ENCODE results near the gene HSD17B10. TPM values are rescaled to one million over a fixed set of nuclear protein-coding genes. Genes with fewer than 3 reads are reported as not detected.

HSD17B10 gene
- total and polyA plus RNA-seq, 7 experiments from 2014 or later, result 23.9 to 129 (median 47.1) TPM

DNA sequence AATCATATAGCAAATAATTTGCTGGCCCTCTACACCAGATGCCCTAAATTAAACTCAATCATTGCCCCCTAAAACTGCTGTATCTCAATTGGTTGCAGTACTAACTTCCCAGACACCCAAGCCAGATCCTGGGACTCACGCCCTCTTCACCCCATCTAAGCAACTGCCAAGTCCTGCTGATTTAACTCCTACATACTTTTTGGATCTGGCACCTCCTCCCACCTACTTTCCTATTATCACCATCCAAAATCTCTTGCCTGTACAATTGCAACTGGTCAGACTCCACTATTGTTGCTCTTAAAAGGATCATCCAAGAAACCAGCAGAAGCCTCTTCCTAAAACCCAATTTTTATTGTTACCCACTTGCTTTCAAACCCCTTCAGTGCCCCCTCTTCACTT is 4.7 kb upstream of the HSD17B10 start:
- Mint-ChIP-seq H3K4me1 (peaks cover 10 to 48% (median 23%) of the 10 kb centered on the region in 7 donors), H3K27ac (no peak overlapping the region), H3K27me3 (peaks cover 0 to 6% (median 4%) of the 10 kb centered on the region in 5 donors), H3K9me3 (no peaks in the 10 kb centered on the region), H3K36me3 (peaks cover 0 to 3% (median 0%) of the 10 kb centered on the region in 5 donors), H3K4me3 (no peak overlapping the region)
- ChIA-PET CTCF (no interaction called here), POLR2A (no interaction called here)
- DNase-seq (no peak), ATAC-seq (no peak)
- Histone ChIP-seq H3K4me3 (ENCODE audit: low read length) (no peak overlapping the region), H3K9me3 (ENCODE audit: control insufficient read depth in 2 of 3, low read length in 3 of 3) (no peaks in the 10 kb centered on the region), H3K4me1 (ENCODE audit: control insufficient read depth in 2 of 2, insufficient read depth in 2 of 2, low read length in 2 of 2) (peaks cover 0 to 11% of the 10 kb centered on the region in 2 donors), H3K36me3 (ENCODE audit: control insufficient read depth in 2 of 3, insufficient read depth in 3 of 3, low read length in 3 of 3) (no peaks in the 10 kb centered on the region), H3K27ac (ENCODE audit: low read depth, low read length) (no peak overlapping the region), H3K27me3 (ENCODE audit: control insufficient read depth in 2 of 2, insufficient read depth in 2 of 2, low read length in 2 of 2) (no peaks in the 10 kb centered on the region)
- intact Hi-C loops (cut with micrococcal nuclease), result loop anchor here in 1 of 2 donors (5.0 kb wide), 1 partner anchor 37 kb away; no protein-coding TSS in a partner anchor

DNA sequence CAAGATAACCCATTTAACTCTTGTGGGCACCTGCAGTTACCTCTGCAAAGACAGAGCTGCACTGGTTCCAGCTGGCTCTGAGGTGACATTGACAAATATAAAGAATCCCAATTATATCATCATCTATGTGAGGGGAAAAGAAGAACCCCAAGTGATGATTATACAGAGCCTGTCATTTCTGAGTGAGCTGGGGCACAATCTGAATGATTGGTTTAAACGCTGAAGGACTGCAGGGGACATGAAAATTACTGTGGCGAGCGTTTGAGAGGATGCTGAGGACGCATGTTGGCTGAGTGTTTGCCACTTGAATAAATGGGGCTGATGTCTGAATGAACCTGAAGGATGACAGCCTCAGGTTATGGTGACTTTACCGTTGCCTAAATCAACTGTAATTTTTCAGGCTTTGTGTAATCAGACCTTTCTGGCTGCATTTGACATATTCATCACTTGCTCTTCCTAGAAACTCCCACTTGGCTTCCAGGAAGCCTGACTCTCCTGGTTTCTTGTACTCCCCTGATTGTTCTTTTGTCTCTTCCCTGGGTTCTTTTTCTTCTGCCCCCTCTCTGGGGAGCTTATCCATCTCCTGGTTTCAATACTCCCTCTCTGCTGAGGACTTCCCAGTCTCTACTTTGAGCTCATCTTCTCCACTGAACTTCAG is 4.1 kb upstream of the HSD17B10 start:
- H3K27me3 ChIP-seq (ENCODE audit: control insufficient read depth in 2 of 2, insufficient read depth in 2 of 2, low read length in 2 of 2), result no peaks in the 10 kb centered on the region

DNA sequence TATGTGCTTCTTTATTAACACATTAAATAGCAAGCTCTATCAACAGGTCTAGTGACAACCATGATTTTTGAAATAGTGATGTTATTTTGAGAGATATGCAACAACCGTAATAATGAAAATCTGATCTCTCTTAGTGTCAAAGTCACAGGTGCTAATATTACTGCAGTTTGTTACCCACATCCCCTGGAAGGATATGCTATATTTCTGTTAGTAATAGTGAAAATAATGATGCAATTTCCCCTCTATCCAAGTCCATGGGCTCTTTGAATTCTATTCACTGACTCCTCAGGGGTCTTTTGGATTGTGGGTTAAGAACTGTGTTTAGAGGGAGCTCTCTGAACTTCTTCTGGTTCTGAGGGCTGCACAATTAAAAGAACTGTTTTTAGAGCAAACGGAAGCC is 3.0 kb upstream of the HSD17B10 start:
- peaks cover 0 to 6% (median 4%) of the 10 kb centered on the region in 5 donors for H3K27me3 Mint-ChIP-seq
- Histone ChIP-seq H3K4me1 (ENCODE audit: control insufficient read depth in 2 of 2, insufficient read depth in 2 of 2, low read length in 2 of 2) (peaks cover 0 to 16% of the 10 kb centered on the region in 2 donors), H3K9me3 (ENCODE audit: control insufficient read depth in 2 of 3, low read length in 3 of 3) (no peaks in the 10 kb centered on the region), H3K27ac (ENCODE audit: low read depth, low read length) (no peak overlapping the region), H3K4me3 (ENCODE audit: low read length) (no peak overlapping the region), H3K36me3 (ENCODE audit: control insufficient read depth in 2 of 3, insufficient read depth in 3 of 3, low read length in 3 of 3) (peaks cover 0 to under 1% (median 0%) of the 10 kb centered on the region in 3 experiments), H3K27me3 (ENCODE audit: control insufficient read depth in 2 of 2, insufficient read depth in 2 of 2, low read length in 2 of 2) (no peaks in the 10 kb centered on the region)
- no peak overlapping the region for H3K4me3 Mint-ChIP-seq
- peaks cover 0 to 4% (median 0%) of the 10 kb centered on the region in 5 donors for H3K36me3 Mint-ChIP-seq
- ChIA-PET CTCF (interaction anchor here (0.8 to 3.0 kb wide), 3 partner anchors 15 to 136 kb away, joined by 3 to 10 read pairs (median 6); partner anchors contain the start of genes RIBC1 and SMC1A), POLR2A (interaction anchor here (3.6 kb wide), 1 partner anchor 14 kb away, joined by 20 read pairs; the partner anchor contains the start of genes RIBC1 and SMC1A)
- H3K4me1 Mint-ChIP-seq, result peaks cover 11 to 50% (median 25%) of the 10 kb centered on the region in 7 donors
- intact Hi-C loops (cut with micrococcal nuclease), result loop anchor here in 1 of 2 donors (5.0 kb wide), 1 partner anchor 35 kb away; no protein-coding TSS in a partner anchor
- no peak for DNase-seq
- no peaks in the 10 kb centered on the region for H3K9me3 Mint-ChIP-seq
- ATAC-seq, result no peak
- no peak overlapping the region for H3K27ac Mint-ChIP-seq

More for the DNA sequence above, 4.1 kb upstream of the HSD17B10 start:
- Histone ChIP-seq H3K9me3 (ENCODE audit: control insufficient read depth in 2 of 3, low read length in 3 of 3) (no peaks in the 10 kb centered on the region), H3K4me1 (ENCODE audit: control insufficient read depth in 2 of 2, insufficient read depth in 2 of 2, low read length in 2 of 2) (peaks cover 0 to 16% of the 10 kb centered on the region in 2 donors), H3K27ac (ENCODE audit: low read depth, low read length) (no peak overlapping the region), H3K4me3 (ENCODE audit: low read length) (no peak overlapping the region), H3K36me3 (ENCODE audit: control insufficient read depth in 2 of 3, insufficient read depth in 3 of 3, low read length in 3 of 3) (no peaks in the 10 kb centered on the region)
- Mint-ChIP-seq H3K27me3 (peaks cover 0 to 6% (median 4%) of the 10 kb centered on the region in 5 donors), H3K9me3 (no peaks in the 10 kb centered on the region), H3K4me3 (no peak overlapping the region), H3K27ac (no peak overlapping the region), H3K36me3 (peaks cover 0 to 3% (median 0%) of the 10 kb centered on the region in 5 donors), H3K4me1 (peaks cover 11 to 49% (median 25%) of the 10 kb centered on the region in 7 donors)
- POLR2A ChIA-PET, result no interaction called here
- no peak for DNase-seq
- no peak for ATAC-seq
- CTCF ChIA-PET, result no interaction called here
- intact Hi-C loops (cut with micrococcal nuclease), result loop anchor here in 1 of 2 donors (5.0 kb wide), 1 partner anchor 36 kb away; no protein-coding TSS in a partner anchor

DNA sequence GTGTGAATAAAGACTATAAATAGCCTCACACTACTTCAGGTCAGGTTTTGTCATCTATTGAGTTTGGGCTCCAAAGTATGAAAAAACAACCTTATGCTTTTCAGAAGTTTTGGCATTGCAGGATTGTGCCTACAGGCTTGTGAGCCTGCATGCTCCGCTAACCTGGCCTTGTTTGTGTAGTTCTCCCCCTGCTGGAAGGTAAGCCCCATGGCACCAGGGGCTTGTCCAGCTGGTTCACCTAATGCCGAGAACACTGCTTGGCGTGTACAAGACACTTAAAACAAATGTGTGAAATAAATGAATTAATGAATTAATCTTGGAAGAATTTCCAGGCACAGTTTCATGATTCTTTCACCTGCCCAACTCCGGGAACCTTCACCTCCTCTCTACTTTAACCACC is 1.8 kb upstream of the HSD17B10 start:
- H3K27ac Mint-ChIP-seq, result peak overlapping the region in 1 of 9 donors; percentile 38
- Histone ChIP-seq H3K4me1 (ENCODE audit: control insufficient read depth in 2 of 2, insufficient read depth in 2 of 2, low read length in 2 of 2) (peaks cover 0 to 13% of the 10 kb centered on the region in 2 donors), H3K4me3 (ENCODE audit: low read length) (no peak overlapping the region), H3K27ac (ENCODE audit: low read depth, low read length) (no peak overlapping the region), H3K9me3 (ENCODE audit: control insufficient read depth in 2 of 3, low read length in 3 of 3) (no peaks in the 10 kb centered on the region), H3K27me3 (ENCODE audit: control insufficient read depth in 2 of 2, insufficient read depth in 2 of 2, low read length in 2 of 2) (no peaks in the 10 kb centered on the region), H3K36me3 (ENCODE audit: control insufficient read depth in 2 of 3, insufficient read depth in 3 of 3, low read length in 3 of 3) (peaks cover 0 to 13% (median 0%) of the 10 kb centered on the region in 3 experiments)
- intact Hi-C loops (cut with micrococcal nuclease), result loop anchor here (1.0 to 5.0 kb wide), 4 partner anchors 34 to 151 kb away; no protein-coding TSS in a partner anchor
- POLR2A ChIA-PET, result interaction anchor here (3.6 kb wide), 1 partner anchor 13 kb away, joined by 20 read pairs; the partner anchor contains the start of genes RIBC1 and SMC1A
- CTCF ChIA-PET, result interaction anchor here (0.6 to 3.0 kb wide), 5 partner anchors 13 to 148 kb away, joined by 3 to 10 read pairs (median 4); partner anchors contain the start of genes RIBC1 and SMC1A
- H3K4me3 Mint-ChIP-seq, result no peak overlapping the region
- H3K4me1 Mint-ChIP-seq, result peaks cover 11 to 42% (median 21%) of the 10 kb centered on the region in 7 donors
- no peaks in the 10 kb centered on the region for H3K9me3 Mint-ChIP-seq
- DNase-seq, result peak; percentile 17 to 75 (median 61)
- H3K27me3 Mint-ChIP-seq, result peaks cover 0 to 6% (median 4%) of the 10 kb centered on the region in 5 donors
- ATAC-seq, result peak; percentile 77
- peaks cover 0 to 6% (median 3%) of the 10 kb centered on the region in 5 donors for H3K36me3 Mint-ChIP-seq

DNA sequence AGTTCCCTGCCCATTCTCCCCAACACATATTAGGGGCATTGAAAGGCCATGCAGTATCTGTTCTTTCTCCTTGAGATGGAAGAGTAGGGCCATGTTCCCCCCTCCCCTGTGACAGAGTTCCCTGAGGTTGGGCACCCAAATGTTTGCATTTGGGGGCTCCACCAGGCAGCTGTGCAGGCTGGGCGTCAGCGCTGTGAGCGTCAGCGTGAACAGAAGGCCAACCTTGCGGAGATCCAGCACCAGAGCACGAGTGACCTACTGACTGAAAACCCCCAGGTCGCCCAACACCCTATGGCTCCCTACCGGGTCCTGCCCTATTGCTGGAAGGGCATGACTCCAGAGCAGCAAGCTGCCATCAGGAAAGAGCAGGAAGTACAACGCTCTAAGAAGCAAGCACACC is 3.9 kb downstream of the HSD17B10 start:
- ATAC-seq (no peak), DNase-seq (no peak)
- H3K27me3 ChIP-seq (ENCODE audit: control insufficient read depth in 2 of 2, insufficient read depth in 2 of 2, low read length in 2 of 2), result no peaks in the 10 kb centered on the region
- H3K27ac Mint-ChIP-seq, result peak overlapping the region in 1 of 9 donors; percentile 40
- H3K4me3 ChIP-seq (ENCODE audit: low read length), result no peak overlapping the region
- no peaks in the 10 kb centered on the region for H3K9me3 ChIP-seq (ENCODE audit: control insufficient read depth in 2 of 3, low read length in 3 of 3)
- peaks cover 0 to 16% (median 0%) of the 10 kb centered on the region in 3 experiments for H3K36me3 ChIP-seq (ENCODE audit: control insufficient read depth in 2 of 3, insufficient read depth in 3 of 3, low read length in 3 of 3)
- peak overlapping the region in 2 of 10 donors; percentile 14 to 48 for H3K4me3 Mint-ChIP-seq
- H3K9me3 Mint-ChIP-seq, result no peaks in the 10 kb centered on the region
- CTCF ChIA-PET, result no interaction called here
- intact Hi-C loops (cut with micrococcal nuclease), result no loop called here
- H3K27ac ChIP-seq (ENCODE audit: low read depth, low read length), result no peak overlapping the region
- peaks cover 0 to 6% (median 3%) of the 10 kb centered on the region in 5 donors for H3K36me3 Mint-ChIP-seq
- peaks cover 9 to 15% (median 13%) of the 10 kb centered on the region in 7 donors for H3K4me1 Mint-ChIP-seq
- H3K27me3 Mint-ChIP-seq, result no peaks in the 10 kb centered on the region
- peaks cover 0 to 11% of the 10 kb centered on the region in 2 donors for H3K4me1 ChIP-seq (ENCODE audit: control insufficient read depth in 2 of 2, insufficient read depth in 2 of 2, low read length in 2 of 2)
- POLR2A ChIA-PET, result interaction anchor here (0.9 kb wide), 1 partner anchor 143 kb away, joined by 3 read pairs; no protein-coding TSS in a partner anchor

DNA sequence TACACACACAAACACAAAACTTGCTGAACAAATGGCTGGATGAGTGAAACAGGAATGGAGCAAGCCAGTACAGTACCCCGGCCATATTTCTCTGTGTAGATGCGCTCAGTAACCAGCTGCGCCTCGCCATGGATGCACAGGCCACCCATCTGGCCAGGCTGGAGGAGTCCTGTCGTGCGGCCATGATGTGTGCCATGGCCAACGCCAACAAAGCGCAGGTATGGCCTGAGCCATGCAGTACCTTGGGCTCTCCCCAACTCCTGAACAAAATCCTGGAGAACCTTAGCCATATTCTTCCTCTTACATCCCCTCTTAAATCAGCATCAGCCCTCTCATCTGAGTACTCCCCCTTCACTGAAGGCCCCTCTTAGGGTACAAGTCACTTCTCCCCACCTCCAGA is 4.4 kb downstream of the HSD17B10 start:
- intact Hi-C loops (cut with micrococcal nuclease), result no loop called here
- ATAC-seq (no peak), DNase-seq (no peak)
- Mint-ChIP-seq H3K27me3 (no peaks in the 10 kb centered on the region), H3K27ac (peak overlapping the region in 1 of 9 donors; percentile 22), H3K4me1 (peaks cover 9 to 12% (median 10%) of the 10 kb centered on the region in 7 donors), H3K9me3 (no peaks in the 10 kb centered on the region), H3K4me3 (no peak overlapping the region), H3K36me3 (peaks cover 0 to 6% (median 3%) of the 10 kb centered on the region in 5 donors)
- H3K27me3 ChIP-seq (ENCODE audit: control insufficient read depth in 2 of 2, insufficient read depth in 2 of 2, low read length in 2 of 2), result no peaks in the 10 kb centered on the region
- H3K36me3 ChIP-seq (ENCODE audit: control insufficient read depth in 2 of 3, insufficient read depth in 3 of 3, low read length in 3 of 3), result peaks cover 0 to 16% (median 0%) of the 10 kb centered on the region in 3 experiments
- ChIA-PET CTCF (no interaction called here), POLR2A (no interaction called here)
- no peak overlapping the region for H3K27ac ChIP-seq (ENCODE audit: low read depth, low read length)
- H3K4me3 ChIP-seq (ENCODE audit: low read length), result no peak overlapping the region
- H3K4me1 ChIP-seq (ENCODE audit: control insufficient read depth in 2 of 2, insufficient read depth in 2 of 2, low read length in 2 of 2), result peaks cover 0 to 10% of the 10 kb centered on the region in 2 donors
- no peaks in the 10 kb centered on the region for H3K9me3 ChIP-seq (ENCODE audit: control insufficient read depth in 2 of 3, low read length in 3 of 3)
